ENCODE results near the gene MRPL54.

The MRPL54 gene

DNA sequence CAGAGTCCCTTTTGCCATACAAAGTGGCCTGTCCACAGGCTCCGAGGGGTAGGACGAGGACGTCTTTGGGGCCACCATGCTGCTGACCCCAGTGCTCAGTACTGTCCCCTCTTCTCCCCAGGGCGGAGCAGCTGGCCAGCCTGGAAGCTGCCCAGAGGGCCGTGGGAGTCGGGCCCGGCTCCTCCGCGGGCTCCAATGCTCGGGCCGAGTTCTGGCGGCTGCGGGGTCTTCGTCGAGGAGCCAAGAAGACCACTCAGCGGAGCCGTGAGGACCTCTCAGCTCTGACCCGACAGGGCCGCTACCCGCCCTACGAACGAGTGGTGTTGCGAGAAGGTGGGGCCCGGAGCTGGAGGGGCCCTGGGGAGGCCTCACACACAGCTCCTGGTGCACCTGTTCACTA, 22.1 kb upstream of the MRPL54 start:
- TF ChIP-seq, protein P1, sequence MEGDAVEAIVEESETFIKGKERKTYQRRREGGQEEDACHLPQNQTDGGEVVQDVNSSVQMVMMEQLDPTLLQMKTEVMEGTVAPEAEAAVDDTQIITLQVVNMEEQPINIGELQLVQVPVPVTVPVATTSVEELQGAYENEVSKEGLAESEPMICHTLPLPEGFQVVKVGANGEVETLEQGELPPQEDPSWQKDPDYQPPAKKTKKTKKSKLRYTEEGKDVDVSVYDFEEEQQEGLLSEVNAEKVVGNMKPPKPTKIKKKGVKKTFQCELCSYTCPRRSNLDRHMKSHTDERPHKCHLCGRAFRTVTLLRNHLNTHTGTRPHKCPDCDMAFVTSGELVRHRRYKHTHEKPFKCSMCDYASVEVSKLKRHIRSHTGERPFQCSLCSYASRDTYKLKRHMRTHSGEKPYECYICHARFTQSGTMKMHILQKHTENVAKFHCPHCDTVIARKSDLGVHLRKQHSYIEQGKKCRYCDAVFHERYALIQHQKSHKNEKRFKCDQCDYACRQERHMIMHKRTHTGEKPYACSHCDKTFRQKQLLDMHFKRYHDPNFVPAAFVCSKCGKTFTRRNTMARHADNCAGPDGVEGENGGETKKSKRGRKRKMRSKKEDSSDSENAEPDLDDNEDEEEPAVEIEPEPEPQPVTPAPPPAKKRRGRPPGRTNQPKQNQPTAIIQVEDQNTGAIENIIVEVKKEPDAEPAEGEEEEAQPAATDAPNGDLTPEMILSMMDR (IDR thresholded peaks at IDR 0.05; ENCODE audit: insufficient read depth, low read depth, low read length, missing control alignments) = no peak
- no peak overlapping the region for H3K4me3 ChIP-seq (ENCODE audit: low read depth, low read length)
- no peak for DNase-seq (ENCODE audit: low read depth)

DNA sequence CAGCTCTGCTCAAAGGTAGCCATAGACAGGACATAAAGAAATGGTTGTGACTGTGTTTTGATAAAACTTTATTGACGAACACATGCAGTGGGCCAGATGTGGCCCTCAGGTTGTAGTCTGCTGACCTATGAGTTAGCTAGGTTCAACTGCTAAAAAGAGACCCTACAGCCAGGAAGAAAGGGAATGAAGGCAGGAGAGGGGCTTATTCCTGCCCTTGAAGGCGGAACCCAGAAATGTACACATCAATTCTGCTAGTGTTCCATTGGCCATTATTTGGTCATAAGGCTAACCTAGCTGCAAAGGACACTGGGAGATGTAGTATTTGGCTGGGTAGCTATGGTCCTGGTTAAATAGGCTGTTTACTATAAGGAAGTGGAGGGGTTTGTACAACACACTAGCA, 19.0 kb upstream of the MRPL54 start:
- DNase-seq (ENCODE audit: low read depth) = peak; percentile 35
- TF ChIP-seq, protein P1 (IDR thresholded peaks at IDR 0.05; ENCODE audit: insufficient read depth, low read depth, low read length, missing control alignments) = no peak
- no peak overlapping the region for H3K4me3 ChIP-seq (ENCODE audit: low read depth, low read length)

DNA sequence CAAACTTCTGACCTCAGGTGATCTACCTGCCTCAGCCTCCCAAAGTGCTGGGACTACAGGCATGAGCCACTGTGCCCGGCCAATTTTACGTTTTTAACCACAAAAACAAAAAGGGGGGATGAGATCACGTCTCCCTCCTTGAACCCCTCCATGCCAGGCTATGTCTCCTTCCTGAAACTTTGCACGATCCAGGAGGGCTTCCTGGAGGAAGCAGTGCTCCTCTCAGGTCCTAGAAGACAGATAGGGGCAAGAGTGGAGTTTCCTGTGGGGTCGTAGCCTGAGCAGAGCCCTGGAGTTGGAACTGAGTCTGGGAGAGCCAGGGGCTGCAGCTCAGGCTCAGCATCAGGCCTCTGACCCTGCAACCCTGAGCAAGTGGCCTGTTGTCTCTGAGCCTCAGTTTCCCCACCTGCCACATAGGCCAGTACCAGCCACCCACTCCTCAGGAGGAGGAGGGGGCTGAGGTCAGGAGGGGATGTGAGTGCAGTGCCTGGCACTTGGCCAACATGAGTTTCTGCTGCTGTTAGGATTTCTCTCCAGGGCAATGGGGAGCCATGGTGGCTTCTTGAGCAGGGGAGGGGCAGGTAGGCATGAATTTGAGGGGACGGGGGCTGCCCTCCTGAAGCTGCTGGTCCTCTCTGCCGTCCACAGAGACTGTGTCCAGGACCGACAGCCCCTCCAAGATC, 17.0 kb upstream of the MRPL54 start:
- H3K4me3 ChIP-seq (ENCODE audit: low read depth, low read length) = no peak overlapping the region
- TF ChIP-seq, protein P1 (IDR thresholded peaks at IDR 0.05; ENCODE audit: insufficient read depth, low read depth, low read length, missing control alignments) = no peak
- DNase-seq (ENCODE audit: low read depth) = no peak

DNA sequence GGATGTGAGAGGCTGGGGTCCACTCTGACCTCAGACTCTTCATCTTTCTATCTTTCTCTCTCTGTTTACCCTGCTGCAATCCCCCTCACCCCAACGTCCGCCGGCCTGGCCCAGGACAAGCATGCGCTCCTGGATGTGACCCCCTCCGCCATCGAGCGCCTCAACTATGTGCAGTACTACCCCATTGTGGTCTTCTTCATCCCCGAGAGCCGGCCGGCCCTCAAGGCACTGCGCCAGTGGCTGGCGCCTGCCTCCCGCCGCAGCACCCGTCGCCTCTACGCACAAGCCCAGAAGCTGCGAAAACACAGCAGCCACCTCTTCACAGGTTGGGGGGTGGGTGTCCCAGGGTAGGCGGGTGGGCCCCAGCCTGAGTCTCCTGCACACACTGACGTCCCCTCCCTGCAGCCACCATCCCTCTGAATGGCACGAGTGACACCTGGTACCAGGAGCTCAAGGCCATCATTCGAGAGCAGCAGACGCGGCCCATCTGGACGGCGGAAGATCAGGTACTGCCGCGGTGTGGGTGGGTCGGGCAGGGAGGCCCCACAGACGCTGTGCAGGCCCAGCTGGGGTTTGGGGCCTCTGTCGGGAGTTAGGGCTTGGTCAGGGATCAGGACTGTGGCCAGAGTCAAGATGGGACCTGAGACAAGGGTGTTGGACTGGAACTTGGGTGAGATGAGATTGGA, 16.0 kb upstream of the MRPL54 start:
- no peak overlapping the region for H3K4me3 ChIP-seq (ENCODE audit: low read depth, low read length)
- TF ChIP-seq, protein P1 (IDR thresholded peaks at IDR 0.05; ENCODE audit: insufficient read depth, low read depth, low read length, missing control alignments) = no peak
- no peak for DNase-seq (ENCODE audit: low read depth)

DNA sequence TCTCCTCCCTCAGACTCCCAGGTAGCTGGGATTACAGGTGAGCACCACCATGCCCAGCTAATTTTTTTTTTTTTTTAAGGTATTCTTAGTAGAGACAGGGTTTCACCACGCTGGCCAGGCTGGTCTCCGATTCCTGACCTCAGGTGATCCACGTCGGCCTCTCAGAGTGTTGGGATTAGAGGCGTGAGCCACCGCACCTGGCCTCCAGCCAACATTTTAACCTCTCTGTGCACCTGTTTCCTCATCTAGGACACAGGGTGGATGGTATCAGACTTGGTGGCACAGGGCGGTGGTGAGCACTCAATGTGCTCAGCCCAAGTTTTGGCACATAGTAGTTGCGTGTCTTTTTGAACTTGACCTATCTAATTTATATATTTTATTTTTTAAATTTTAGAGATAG, 13.5 kb upstream of the MRPL54 start:
- DNase-seq (ENCODE audit: low read depth) = no peak
- TF ChIP-seq, protein P1 (IDR thresholded peaks at IDR 0.05; ENCODE audit: insufficient read depth, low read depth, low read length, missing control alignments) = no peak
- no peak overlapping the region for H3K4me3 ChIP-seq (ENCODE audit: low read depth, low read length)

DNA sequence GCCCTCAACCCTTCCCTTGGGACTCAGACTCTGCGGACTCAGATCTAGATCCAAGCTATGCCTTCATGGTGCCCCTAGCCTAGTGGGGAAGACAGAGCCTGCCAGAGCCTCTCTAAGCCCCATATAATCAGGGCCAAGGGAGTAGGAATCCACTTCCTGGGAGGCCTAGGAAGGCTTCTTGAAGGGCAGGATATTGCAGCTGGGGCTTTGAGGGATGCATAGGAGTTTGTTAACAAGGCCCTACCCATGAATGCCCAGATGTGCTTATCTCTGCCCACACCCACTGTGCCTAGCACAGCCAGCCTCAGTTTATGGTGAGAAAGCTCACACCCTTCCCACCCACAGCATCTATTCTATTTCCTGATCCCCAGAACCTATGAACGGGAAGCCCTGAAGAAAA, 12.3 kb upstream of the MRPL54 start:
- TF ChIP-seq, protein P1 (IDR thresholded peaks at IDR 0.05; ENCODE audit: insufficient read depth, low read depth, low read length, missing control alignments) = no peak
- DNase-seq (ENCODE audit: low read depth) = no peak
- H3K4me3 ChIP-seq (ENCODE audit: low read depth, low read length) = no peak overlapping the region

All from GM12865 (cell line).